Smooth muscle cell (in vitro differentiated cells): ENCODE measurements around the gene EEFSEC. TPM values are rescaled to one million over a fixed set of nuclear protein-coding genes. Genes with fewer than 3 reads are reported as not detected.

Source experiments
- DNase-seq: peaks from one replicate; lab custom pipeline; 2025; ENCODE audit not compliant: unreplicated experiment; lab: John Stamatoyannopoulos, UW
- H2AFZ ChIP-seq: fragments of 200-600 bp; sonication (generic); 2 replicates; pipeline ENCODE4 v1.6.0; 2016; ENCODE audit warnings: antibody characterized with exemption, low read depth, mild to moderate bottlenecking
- H3F3A ChIP-seq: fragments of 200-600 bp; sonication (generic); 2 replicates; pipeline ENCODE4 v1.6.0; 2017; ENCODE audit warnings: antibody characterized with exemption, low read depth
- H3K27ac ChIP-seq: fragments of 200-600 bp; sonication (generic); 2 replicates; pipeline ENCODE4 v1.5.1; 2016; ENCODE audit warnings: low read depth, mild to moderate bottlenecking
- H3K27me3 ChIP-seq: fragments of 200-600 bp; sonication (generic); 2 replicates; pipeline ENCODE4 v1.6.1; 2016; ENCODE audit warnings: low read depth, mild to moderate bottlenecking
- H3K36me3 ChIP-seq: fragments of 200-600 bp; sonication (generic); 2 replicates; pipeline ENCODE4 v1.5.1; 2016; ENCODE audit warnings: low read depth
- H3K4me1 ChIP-seq: fragments of 200-600 bp; sonication (generic); 2 replicates; pipeline ENCODE4 v1.5.1; 2016; ENCODE audit warnings: low read depth
- H3K4me2 ChIP-seq: fragments of 200-600 bp; sonication (generic); 2 replicates; pipeline ENCODE4 v1.6.0; 2016; ENCODE audit warnings: mild to moderate bottlenecking
- H3K4me3 ChIP-seq: fragments of 200-600 bp; sonication (generic); 2 replicates; pipeline ENCODE4 v1.5.1; 2016; ENCODE audit warnings: mild to moderate bottlenecking
- H3K79me2 ChIP-seq: fragments of 200-600 bp; sonication (generic); 2 replicates; pipeline ENCODE4 v1.6.0; 2016; ENCODE audit warnings: low read depth, mild to moderate bottlenecking
- H3K9ac ChIP-seq: fragments of 200-600 bp; sonication (generic); 2 replicates; pipeline ENCODE4 v1.6.0; 2016; ENCODE audit warnings: low read depth
- H3K9me3 ChIP-seq: fragments of 200-600 bp; sonication (generic); replicated peaks from 2 replicates; pipeline ENCODE4 v1.5.1; 2016; ENCODE audit warnings: low read depth
- H4K20me1 ChIP-seq: fragments of 200-600 bp; sonication (generic); 2 replicates; pipeline ENCODE4 v1.6.0; 2016; ENCODE audit warnings: low read depth
- WGBS: methylation state at CpG from one replicate; pipeline ENCODE4 v1.1.7; 2016; ENCODE audit warnings: low lambda C conversion rate; 5-methylcytosine and 5-hydroxymethylcytosine counted together
- polyA plus RNA-seq: library from polyadenylated mRNA; unstranded; fragments of >200 nt; fragmentation: Nextera tagmentation; extraction: Ambion mirVana; gene quantifications from 2 replicates; pipeline ENCODE4 v1.2.1, GENCODE V29; 2016
- total RNA-seq: library from RNA; depleted of rRNA; stranded (reverse); fragments of >200 nt; gene quantifications from 2 replicates; pipeline ENCODE4 v1.2.3, GENCODE V29; 2014
- TF ChIP-seq, protein P1 (sequence below): fragments of 200-600 bp; sonication (generic); IDR thresholded peaks from 2 replicates; pipeline ENCODE4 v1.5.1; 2017; ENCODE audit warnings: borderline replicate concordance, mild to moderate bottlenecking, antibody characterized with exemption; ENCODE audit not compliant: insufficient read depth, poor library complexity, severe bottlenecking

Gene EEFSEC
- total and polyA plus RNA-seq, 2 experiments from 2014 or later, result 12.4 to 17.1 TPM

DNA sequence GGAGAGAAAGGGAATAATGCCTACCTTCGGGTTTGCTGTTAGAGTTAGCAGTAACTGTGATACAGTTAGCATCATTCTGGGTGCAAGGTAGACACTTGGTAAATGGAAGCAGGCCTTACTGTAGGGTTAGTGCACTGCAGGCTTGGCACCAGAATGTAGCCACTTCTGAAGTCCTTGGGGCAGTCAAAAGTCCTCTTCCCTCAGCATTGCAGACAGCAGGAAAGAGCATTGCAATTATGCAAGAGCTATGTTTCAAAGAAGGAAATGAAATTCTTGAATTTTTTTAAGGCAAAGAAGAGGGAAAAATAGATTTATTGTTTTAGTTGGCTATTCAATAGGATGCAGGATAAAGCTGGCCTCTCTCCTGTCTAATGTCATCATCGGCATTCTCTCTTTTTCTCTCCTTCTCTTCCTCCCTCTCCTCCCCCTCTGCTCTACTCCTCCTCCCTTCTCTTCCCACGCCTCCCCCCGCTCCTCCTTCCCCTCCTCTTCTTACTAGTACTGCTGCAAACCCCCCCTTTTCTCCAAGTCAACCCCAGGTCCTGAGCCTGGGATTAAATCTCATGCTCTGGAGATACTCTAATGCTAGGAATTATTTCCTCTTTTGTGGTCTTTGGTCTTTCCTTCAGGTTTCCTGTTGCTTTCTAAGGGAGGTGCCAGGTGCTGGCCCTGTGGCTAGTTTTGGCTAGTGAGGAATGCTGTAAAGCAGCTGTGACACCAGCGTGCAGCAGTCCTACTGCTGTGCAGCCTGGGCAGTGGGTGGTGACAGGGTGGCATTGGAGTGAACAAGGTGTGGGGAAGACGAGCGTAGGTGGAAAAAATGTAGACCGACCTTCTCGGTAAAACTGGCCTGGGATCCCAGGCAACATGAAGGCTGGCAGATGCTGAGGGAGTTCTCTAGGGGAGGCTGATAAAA, 21.7 kb downstream of the EEFSEC start:
- Histone ChIP-seq H3K4me1 (peaks cover 12% of the 10 kb centered on the region), H2AFZ (no peak overlapping the region), H3K79me2 (no peaks in the 10 kb centered on the region), H3F3A (peaks cover 3% of the 10 kb centered on the region), H3K9ac (no peak overlapping the region), H3K4me2 (no peak overlapping the region), H3K4me3 (no peak overlapping the region), H3K27me3 (no peaks in the 10 kb centered on the region), H3K27ac (no peak overlapping the region), H4K20me1 (peaks cover 18% of the 10 kb centered on the region), H3K36me3 (no peaks in the 10 kb centered on the region), H3K9me3 (no peaks in the 10 kb centered on the region)
- TF ChIP-seq, protein P1, sequence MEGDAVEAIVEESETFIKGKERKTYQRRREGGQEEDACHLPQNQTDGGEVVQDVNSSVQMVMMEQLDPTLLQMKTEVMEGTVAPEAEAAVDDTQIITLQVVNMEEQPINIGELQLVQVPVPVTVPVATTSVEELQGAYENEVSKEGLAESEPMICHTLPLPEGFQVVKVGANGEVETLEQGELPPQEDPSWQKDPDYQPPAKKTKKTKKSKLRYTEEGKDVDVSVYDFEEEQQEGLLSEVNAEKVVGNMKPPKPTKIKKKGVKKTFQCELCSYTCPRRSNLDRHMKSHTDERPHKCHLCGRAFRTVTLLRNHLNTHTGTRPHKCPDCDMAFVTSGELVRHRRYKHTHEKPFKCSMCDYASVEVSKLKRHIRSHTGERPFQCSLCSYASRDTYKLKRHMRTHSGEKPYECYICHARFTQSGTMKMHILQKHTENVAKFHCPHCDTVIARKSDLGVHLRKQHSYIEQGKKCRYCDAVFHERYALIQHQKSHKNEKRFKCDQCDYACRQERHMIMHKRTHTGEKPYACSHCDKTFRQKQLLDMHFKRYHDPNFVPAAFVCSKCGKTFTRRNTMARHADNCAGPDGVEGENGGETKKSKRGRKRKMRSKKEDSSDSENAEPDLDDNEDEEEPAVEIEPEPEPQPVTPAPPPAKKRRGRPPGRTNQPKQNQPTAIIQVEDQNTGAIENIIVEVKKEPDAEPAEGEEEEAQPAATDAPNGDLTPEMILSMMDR, result no peak
- no peak for DNase-seq
- 86% methylated on average over 7 of the region's 9 CpGs for WGBS

DNA sequence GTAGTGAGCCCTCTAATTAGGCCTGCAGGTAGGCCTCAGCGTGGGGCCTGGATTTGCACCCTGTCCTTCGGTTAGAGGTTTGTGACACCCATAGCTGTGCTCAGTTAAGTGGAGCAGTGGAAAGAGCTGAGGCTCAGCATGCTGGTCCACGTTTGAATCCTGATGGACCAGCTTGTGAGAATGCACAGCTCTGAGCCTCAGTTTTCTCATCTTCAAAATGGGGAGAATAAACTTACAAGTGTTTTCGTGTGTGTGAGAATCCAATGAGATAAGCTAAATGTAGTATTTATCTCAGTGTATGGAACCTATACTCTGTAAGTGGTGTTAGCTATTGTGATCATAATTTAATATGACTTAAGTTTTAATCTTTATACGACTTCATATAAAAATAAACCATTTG, 22.5 kb downstream of the EEFSEC start:
- Histone ChIP-seq H3K27me3 (no peaks in the 10 kb centered on the region), H3K4me2 (no peak overlapping the region), H3K4me1 (peaks cover 12% of the 10 kb centered on the region), H3K27ac (no peak overlapping the region), H4K20me1 (peaks cover 18% of the 10 kb centered on the region), H3K36me3 (no peaks in the 10 kb centered on the region), H3K4me3 (no peak overlapping the region), H3F3A (peaks cover 3% of the 10 kb centered on the region), H2AFZ (no peak overlapping the region), H3K9ac (no peak overlapping the region), H3K9me3 (no peaks in the 10 kb centered on the region), H3K79me2 (no peaks in the 10 kb centered on the region)
- no peak for DNase-seq
- 97% methylated on average over 5 of the region's 5 CpGs for WGBS
- TF ChIP-seq, protein P1, result no peak

DNA sequence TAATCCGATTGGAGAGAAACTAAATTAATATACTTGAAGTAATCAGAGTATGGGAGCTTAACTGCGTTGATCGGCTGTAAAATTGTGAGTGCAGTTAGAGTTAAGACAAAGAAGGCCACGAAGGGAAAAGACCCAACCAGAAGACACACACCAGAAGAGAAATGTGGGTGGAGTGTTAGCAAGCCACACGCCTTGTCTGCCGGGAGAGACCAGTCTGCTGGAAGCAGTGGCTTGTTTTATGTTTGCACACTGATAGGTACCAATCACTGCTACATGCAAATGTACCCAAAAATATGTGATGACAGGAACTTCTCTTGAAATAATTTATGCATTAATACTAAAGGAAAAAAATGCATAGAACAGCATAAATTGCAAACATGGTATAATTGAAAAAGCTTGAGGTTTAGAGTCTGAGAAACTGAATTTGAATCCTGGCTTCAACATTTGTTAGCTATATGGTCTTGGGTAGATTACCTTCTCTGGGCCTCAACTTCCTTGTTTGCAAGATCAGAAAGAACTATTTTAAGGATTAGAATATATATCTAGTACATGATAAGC, 23.1 kb downstream of the EEFSEC start:
- Histone ChIP-seq H3K9me3 (no peaks in the 10 kb centered on the region), H3K4me2 (no peak overlapping the region), H3K36me3 (no peaks in the 10 kb centered on the region), H3F3A (peaks cover 3% of the 10 kb centered on the region), H4K20me1 (peaks cover 15% of the 10 kb centered on the region), H2AFZ (peak overlapping the region; percentile 18), H3K4me3 (no peak overlapping the region), H3K27me3 (no peaks in the 10 kb centered on the region), H3K79me2 (no peaks in the 10 kb centered on the region), H3K4me1 (peaks cover 12% of the 10 kb centered on the region), H3K27ac (no peak overlapping the region), H3K9ac (no peak overlapping the region)
- no peak for DNase-seq
- WGBS, result 39% methylated on average over 6 of the region's 6 CpGs
- TF ChIP-seq, protein P1, result no peak

DNA sequence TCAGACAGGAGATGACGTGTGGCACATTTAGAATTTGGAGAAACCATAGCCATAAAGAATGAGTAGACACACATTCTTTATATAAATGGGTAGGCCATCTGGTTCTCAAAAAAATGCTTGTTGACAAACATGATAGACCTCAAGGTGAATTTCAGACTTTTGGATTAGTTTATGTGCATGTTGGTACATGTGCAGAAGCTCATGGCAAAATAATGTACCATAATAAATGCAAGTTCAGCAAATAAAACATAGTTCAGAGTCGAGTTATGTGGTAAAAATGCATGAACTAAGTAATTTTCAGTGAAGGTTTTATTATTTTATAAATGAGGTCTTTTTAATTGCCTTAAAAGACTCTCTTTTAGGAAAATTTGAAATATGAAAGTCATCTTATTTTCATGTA, 24.6 kb downstream of the EEFSEC start:
- WGBS, result 99% methylated on average over 2 of the region's 2 CpGs
- no peak overlapping the region for H3K27ac ChIP-seq
- H4K20me1 ChIP-seq, result peaks cover 13% of the 10 kb centered on the region
- no peak overlapping the region for H3K4me3 ChIP-seq
- H2AFZ ChIP-seq, result no peak overlapping the region
- TF ChIP-seq, protein P1, result no peak
- peaks cover 12% of the 10 kb centered on the region for H3K4me1 ChIP-seq
- peaks cover 3% of the 10 kb centered on the region for H3F3A ChIP-seq
- no peak overlapping the region for H3K9ac ChIP-seq
- no peaks in the 10 kb centered on the region for H3K79me2 ChIP-seq
- no peaks in the 10 kb centered on the region for H3K36me3 ChIP-seq
- no peak for DNase-seq
- H3K27me3 ChIP-seq, result no peaks in the 10 kb centered on the region
- H3K4me2 ChIP-seq, result no peak overlapping the region
- no peaks in the 10 kb centered on the region for H3K9me3 ChIP-seq
